HFFc6 (cell line): ENCODE results near the gene ALKBH4. TPM values are rescaled to one million over a fixed set of nuclear protein-coding genes. Genes with fewer than 3 reads are reported as not detected.

Experiments used
- DNase-seq: peaks from one replicate; pipeline ENCODE4 v3.0.0-alpha.2; 2018
- H3K27ac Mint-ChIP-seq: 2 replicates; pipeline ENCODE4 v1.8.0; 2020; ENCODE audit warnings: mild to moderate bottlenecking, mixed read lengths
- H3K27me3 Mint-ChIP-seq: 2 replicates; pipeline ENCODE4 v1.8.0; 2021; ENCODE audit warnings: mild to moderate bottlenecking, moderate library complexity, mixed read lengths; ENCODE audit not compliant: insufficient read depth
- H3K36me3 Mint-ChIP-seq: 2 replicates; pipeline ENCODE4 v1.8.0; 2021; ENCODE audit warnings: low read depth, mixed read lengths
- H3K4me1 Mint-ChIP-seq: 2 replicates; pipeline ENCODE4 v1.8.0; 2020; ENCODE audit warnings: low read depth, mixed read lengths
- H3K4me3 Mint-ChIP-seq: 2 replicates; pipeline ENCODE4 v1.8.0; 2020; ENCODE audit warnings: mild to moderate bottlenecking, moderate library complexity, mixed read lengths
- H3K9me3 Mint-ChIP-seq: 2 replicates; pipeline ENCODE4 v1.8.0; 2020; ENCODE audit warnings: mild to moderate bottlenecking, mixed read lengths
- CTCF ChIP-seq: fragments of 200-600 bp; sonication (generic); IDR thresholded peaks from 2 replicates; pipeline ENCODE4 v1.5.0; 2021; ENCODE audit warnings: antibody characterized with exemption, mild to moderate bottlenecking
- total RNA-seq, 6 experiments: library from RNA; stranded (reverse); fragmentation: NEBNext Ultra II Directional; extraction: Animal tissue kit (Norgen Biotek cat#: 25700); gene quantifications; 2 replicates in 1 of 6; 3 replicates in 5 of 6; pipeline ENCODE4 v1.2.3, GENCODE V29; 2021

Gene ALKBH4
- total RNA-seq, 6 experiments from 2014 or later: 9.6 to 11.0 (median 10.0) TPM

DNA sequence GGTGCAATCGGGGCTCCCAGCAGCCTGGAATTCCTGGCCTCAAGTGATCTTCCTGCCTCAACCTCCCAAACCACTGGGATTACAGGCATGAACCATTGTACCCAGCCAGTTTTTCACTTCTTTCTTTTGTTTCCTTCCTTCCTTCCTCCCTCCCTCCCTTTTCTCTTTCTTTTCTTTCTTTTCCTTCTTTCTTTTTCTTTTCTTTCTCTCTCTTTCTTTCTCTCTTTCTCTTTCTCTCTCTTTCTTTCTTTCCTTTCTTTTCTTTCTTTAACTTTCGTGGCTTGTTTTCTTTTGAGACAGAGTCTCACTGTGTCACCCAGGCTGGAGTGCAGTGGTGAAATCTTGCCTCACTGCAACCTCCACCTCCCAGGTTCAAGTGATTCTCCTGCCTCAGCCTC is 19.0 kb downstream of the ALKBH4 start:
- Mint-ChIP-seq H3K4me1 (peaks cover under 1% of the 10 kb centered on the region; the same call in 1 of the 2 replicates), H3K27me3 (no peaks in the 10 kb centered on the region; the same call in 1 of the 2 replicates), H3K4me3 (no peak overlapping the region), H3K27ac (no peak overlapping the region; the same call in 1 of the 2 replicates), H3K9me3 (no peaks in the 10 kb centered on the region), H3K36me3 (peaks cover 6% of the 10 kb centered on the region)
- TF ChIP-seq CTCF: no peak
- no peak for DNase-seq

- H3K36me3 Mint-ChIP-seq: peaks cover 6% of the 10 kb centered on the region
- TF ChIP-seq CTCF: no peak
- H3K9me3 Mint-ChIP-seq: no peaks in the 10 kb centered on the region
- H3K27me3 Mint-ChIP-seq: no peaks in the 10 kb centered on the region; the same call in 1 of the 2 replicates
- H3K27ac Mint-ChIP-seq: no peak overlapping the region
- no peak overlapping the region for H3K4me3 Mint-ChIP-seq
- DNase-seq: no peak
- peaks cover 6% of the 10 kb centered on the region for H3K4me1 Mint-ChIP-seq
Measured at GRCh38 chr7:102444961-102445673, 19.5 kb downstream of the ALKBH4 start.

DNA sequence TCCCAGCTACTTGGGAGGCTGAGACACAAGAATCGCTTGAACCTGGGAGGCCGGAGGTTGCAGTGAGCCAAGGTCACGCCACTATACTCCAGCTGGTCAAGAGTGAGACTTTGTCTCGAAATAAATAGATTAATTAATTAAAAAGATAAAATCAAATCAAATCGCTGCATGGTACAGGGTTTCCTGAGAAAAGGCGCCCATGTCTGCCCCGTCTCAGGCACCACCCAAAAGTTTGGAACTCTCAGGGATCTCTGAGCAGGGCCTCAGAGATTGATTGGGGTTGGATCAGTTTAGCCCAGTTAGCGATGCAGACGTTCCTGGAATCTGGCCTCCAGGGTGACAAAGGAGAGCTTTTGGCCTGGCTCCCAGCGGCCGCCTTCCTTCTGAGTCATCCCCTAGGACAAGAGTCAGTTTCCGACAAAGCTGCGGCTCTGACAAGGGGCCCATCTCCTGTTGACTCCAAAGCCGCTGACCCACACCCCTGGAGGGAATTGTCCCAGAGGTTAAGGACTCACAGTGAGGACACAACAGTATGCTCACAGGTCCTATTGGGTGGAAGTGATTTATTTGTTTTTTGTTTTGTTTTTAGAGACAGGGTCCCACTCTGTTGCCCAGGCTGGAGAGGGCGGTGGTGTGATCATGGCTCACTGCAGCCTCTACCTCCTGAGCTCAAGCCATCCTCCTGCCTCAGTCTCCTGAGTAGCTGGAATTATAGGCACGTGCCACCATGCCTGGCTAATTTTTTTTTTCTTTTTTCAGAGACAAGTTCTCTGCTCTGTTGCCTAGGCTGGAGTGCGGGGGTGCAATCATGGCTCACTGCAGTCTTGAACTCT is 24.5 kb downstream of the ALKBH4 start:
- no peaks in the 10 kb centered on the region for H3K9me3 Mint-ChIP-seq
- peak; percentile 84 for DNase-seq
- peak overlapping the region; percentile 34 for H3K4me3 Mint-ChIP-seq
- peak overlapping the region; percentile 82 for H3K27ac Mint-ChIP-seq
- peaks cover 9% of the 10 kb centered on the region for H3K4me1 Mint-ChIP-seq
- no peaks in the 10 kb centered on the region; the same call in 1 of the 2 replicates for H3K27me3 Mint-ChIP-seq
- no peak for TF ChIP-seq CTCF
- H3K36me3 Mint-ChIP-seq: peaks cover 12% of the 10 kb centered on the region

DNA sequence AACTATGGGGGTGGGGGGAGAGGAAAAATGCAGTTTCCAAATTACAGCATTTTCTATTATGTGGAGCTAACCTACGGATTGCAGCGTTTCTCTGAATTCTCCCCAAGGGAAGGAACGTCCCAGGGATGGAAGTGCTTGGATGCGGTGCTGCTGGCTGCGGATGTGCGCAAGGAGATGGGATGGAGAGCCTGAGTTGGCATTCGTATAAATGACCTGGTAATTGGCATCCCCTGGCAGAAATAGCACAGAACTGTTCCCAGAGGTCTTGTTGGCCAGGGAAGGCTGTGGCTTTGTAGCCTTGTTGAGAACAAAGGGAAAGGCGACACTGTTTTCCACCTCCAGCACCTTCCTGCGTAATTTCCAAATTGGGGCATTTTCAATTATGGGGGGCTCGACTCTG is 28.5 kb downstream of the ALKBH4 start:
- Mint-ChIP-seq H3K27ac (no peak overlapping the region), H3K4me1 (peaks cover 20% of the 10 kb centered on the region), H3K36me3 (0 out of 2 replicates have a peak, but pooled peaks cover 6% of the 10 kb centered on the region), H3K4me3 (no peak overlapping the region), H3K27me3 (no peaks in the 10 kb centered on the region; the same call in 1 of the 2 replicates), H3K9me3 (no peaks in the 10 kb centered on the region)
- DNase-seq: no peak
- TF ChIP-seq CTCF: no peak

GRCh38 chr7:102434039-102434486 is 30.6 kb downstream of the ALKBH4 start:
- no peak for TF ChIP-seq CTCF
- Mint-ChIP-seq H3K27me3 (no peaks in the 10 kb centered on the region; the same call in 1 of the 2 replicates), H3K4me1 (peaks cover 11% of the 10 kb centered on the region), H3K36me3 (0 out of 2 replicates have a peak, but pooled peaks cover 6% of the 10 kb centered on the region), H3K9me3 (no peaks in the 10 kb centered on the region), H3K4me3 (peak overlapping the region; percentile 93), H3K27ac (peak overlapping the region; percentile 81)
- no peak for DNase-seq
